Renal pelvis (tissue), 4 donors: ENCODE results near the gene NR2C1. TPM values are rescaled to one million over a fixed set of nuclear protein-coding genes. Genes with fewer than 3 reads are reported as not detected.

ENCODE experiments used
- DNase-seq: peaks from one replicate; pipeline ENCODE4 v3.0.0-alpha.2; 2013
- polyA plus RNA-seq, 3 donors: library from polyadenylated mRNA; unstranded; fragments of 120-200 nt; gene quantifications; one replicate each; pipeline ENCODE4 v1.2.1, GENCODE V29; 2013; ENCODE audit not compliant: insufficient read length in 3 of 3

The NR2C1 gene
- polyA plus RNA-seq, 3 donors: 62.1 to 80.6 (median 76.5) TPM

DNA sequence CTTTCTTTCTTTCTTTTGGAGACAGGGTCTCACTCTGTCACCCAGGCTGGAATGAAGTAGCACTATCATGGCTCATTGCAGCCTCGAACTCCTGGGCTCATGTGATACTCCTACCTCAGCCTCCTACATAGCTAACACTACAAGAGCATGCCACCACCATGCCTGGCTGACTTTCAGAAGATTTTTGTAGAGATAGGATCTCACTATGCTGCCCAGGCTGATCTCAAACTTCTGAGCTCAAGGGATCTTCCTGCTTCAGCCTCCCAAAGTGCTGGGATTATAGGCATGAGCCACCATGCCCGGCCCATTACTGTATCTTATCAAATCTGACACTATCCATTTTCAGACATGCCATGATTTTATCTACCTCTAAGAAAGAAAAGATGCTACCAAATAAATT lies 101.5 kb downstream of the NR2C1 start:
- no peak for DNase-seq

DNA sequence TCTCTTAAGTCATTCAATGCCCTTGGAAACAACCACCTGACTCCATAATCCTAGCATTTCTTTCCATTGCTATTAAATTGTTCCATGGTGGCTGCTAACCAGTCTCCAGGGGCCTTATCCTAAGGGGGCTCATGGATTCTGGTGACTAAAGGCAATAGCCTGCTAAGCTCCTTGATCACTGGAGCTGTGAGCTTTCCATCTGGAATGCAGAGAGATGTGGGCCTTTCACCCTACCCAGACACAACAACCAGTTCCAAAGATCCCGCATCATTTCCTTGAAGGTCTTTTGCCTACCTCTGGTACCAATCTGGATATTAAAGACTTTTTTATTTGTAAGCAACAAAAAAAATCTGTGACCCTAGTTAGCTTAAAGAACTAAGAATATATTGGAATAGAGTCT lies 102.9 kb downstream of the NR2C1 start:
- no peak for DNase-seq

Other genes with a start within 250 kb of the NR2C1 start
- gene NDUFA12, start 69.9 kb downstream of the NR2C1 start, polyA plus RNA-seq: 100 to 1,000 TPM in 2 of 3 donors, 10 to 100 TPM in 1; 94.9 to 117 (median 103) TPM
- 10 to 100 TPM in 2 of 3 donors, 1 to 10 TPM in 1; 9.3 to 13.7 (median 12.7) TPM for gene FGD6, start 143.8 kb upstream of the NR2C1 start, polyA plus RNA-seq
- gene VEZT, start 144.2 kb upstream of the NR2C1 start, polyA plus RNA-seq: 10 to 100 TPM; 65.9 to 79.3 (median 74.6) TPM